ENCODE data around the gene NR2F2.

NR2F2 gene

GRCh38 chr15:96366526-96366877 lies 36.0 kb downstream of the NR2F2 start:
- Histone ChIP-seq H3K4me1 (ENCODE audit: control insufficient read depth, low read length) (no peaks in the 10 kb centered on the region), H3K36me3 (ENCODE audit: control insufficient read depth, low read length) (no peaks in the 10 kb centered on the region)
- no peak for TF ChIP-seq CTCF (IDR thresholded peaks at IDR 0.05; ENCODE audit: low read depth, low read length, poor library complexity, severe bottlenecking)

GRCh38 chr15:96367311-96368200 lies 37.1 kb downstream of the NR2F2 start:
- Histone ChIP-seq H3K27me3 (ENCODE audit: control insufficient read depth, low read length) (no peaks in the 10 kb centered on the region), H3K4me1 (ENCODE audit: control insufficient read depth, low read length) (no peaks in the 10 kb centered on the region), H3K4me3 (ENCODE audit: low read length) (no peak overlapping the region), H3K27ac (ENCODE audit: low read depth, low read length) (no peak overlapping the region), H3K9me2 (replicated peaks; ENCODE audit: control insufficient read depth, low read length) (no peaks in the 10 kb centered on the region), H4K20me1 (ENCODE audit: control insufficient read depth, insufficient read depth, low read depth, low read length) (no peaks in the 10 kb centered on the region), H3K9me3 (ENCODE audit: control insufficient read depth, insufficient read depth, low read length) (peaks cover 5% of the 10 kb centered on the region; the same call in 1 of the 2 replicates), H3K79me2 (ENCODE audit: control insufficient read depth, low read length) (no peaks in the 10 kb centered on the region), H3F3A (ENCODE audit: control insufficient read depth, insufficient read depth) (no peaks in the 10 kb centered on the region), H3K4me2 (ENCODE audit: low read length) (no peak overlapping the region), H3K36me3 (ENCODE audit: control insufficient read depth, low read length) (no peaks in the 10 kb centered on the region)
- TF ChIP-seq EZH2phosphoT487 (IDR thresholded peaks at IDR 0.05; ENCODE audit: borderline replicate concordance, low read length), result no peak

More at GRCh38 chr15:96366526-96366877, 36.0 kb downstream of the NR2F2 start:
- Histone ChIP-seq H3K9me3 (ENCODE audit: control insufficient read depth, insufficient read depth, low read length) (peaks cover 5% of the 10 kb centered on the region; the same call in 1 of the 2 replicates), H4K20me1 (ENCODE audit: control insufficient read depth, insufficient read depth, low read depth, low read length) (no peaks in the 10 kb centered on the region), H3K9me2 (replicated peaks; ENCODE audit: control insufficient read depth, low read length) (no peaks in the 10 kb centered on the region), H3K4me2 (ENCODE audit: low read length) (no peak overlapping the region), H3K27me3 (ENCODE audit: control insufficient read depth, low read length) (no peaks in the 10 kb centered on the region), H3K27ac (ENCODE audit: low read depth, low read length) (no peak overlapping the region), H3K79me2 (ENCODE audit: control insufficient read depth, low read length) (no peaks in the 10 kb centered on the region), H3K4me3 (ENCODE audit: low read length) (no peak overlapping the region), H3F3A (ENCODE audit: control insufficient read depth, insufficient read depth) (no peaks in the 10 kb centered on the region)

DNA sequence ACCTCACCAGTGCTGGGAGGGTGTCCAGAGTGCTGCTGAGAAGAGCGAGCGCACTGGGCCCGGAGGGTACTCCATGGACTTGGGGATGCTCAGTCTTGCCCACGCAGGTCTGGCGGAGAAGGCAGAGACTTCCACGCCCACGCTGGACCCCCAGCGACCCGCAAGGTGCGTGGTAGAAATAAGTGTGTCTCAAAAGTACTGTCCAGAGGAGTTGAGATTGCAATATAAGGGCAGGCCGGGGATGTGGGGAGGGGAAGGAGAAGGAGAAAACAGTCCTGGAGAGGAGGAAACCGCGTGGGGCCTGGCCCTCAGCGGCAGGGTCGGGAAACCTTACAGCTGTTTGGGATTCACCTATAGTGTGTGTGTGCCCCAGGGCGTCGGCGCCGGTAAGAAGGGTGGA lies 38.9 kb downstream of the NR2F2 start:
- Histone ChIP-seq H3K27me3 (ENCODE audit: control insufficient read depth, low read length) (no peaks in the 10 kb centered on the region), H3K9me2 (replicated peaks; ENCODE audit: control insufficient read depth, low read length) (no peaks in the 10 kb centered on the region)

More for the DNA sequence above, 38.9 kb downstream of the NR2F2 start:
- H3K4me2 ChIP-seq (ENCODE audit: low read length), result no peak overlapping the region
- no peak overlapping the region for H3K4me3 ChIP-seq (ENCODE audit: low read length)
- H4K20me1 ChIP-seq (ENCODE audit: control insufficient read depth, insufficient read depth, low read depth, low read length), result no peaks in the 10 kb centered on the region
- TF ChIP-seq EZH2phosphoT487 (IDR thresholded peaks at IDR 0.05; ENCODE audit: borderline replicate concordance, low read length) (no peak), CTCF (IDR thresholded peaks at IDR 0.05; ENCODE audit: low read depth, low read length, poor library complexity, severe bottlenecking) (no peak)
- no peaks in the 10 kb centered on the region for H3F3A ChIP-seq (ENCODE audit: control insufficient read depth, insufficient read depth)
- no peaks in the 10 kb centered on the region for H3K36me3 ChIP-seq (ENCODE audit: control insufficient read depth, low read length)
- no peaks in the 10 kb centered on the region for H3K4me1 ChIP-seq (ENCODE audit: control insufficient read depth, low read length)
- H3K27ac ChIP-seq (ENCODE audit: low read depth, low read length), result no peak overlapping the region
- H3K9me3 ChIP-seq (ENCODE audit: control insufficient read depth, insufficient read depth, low read length), result peaks cover 5% of the 10 kb centered on the region; the same call in 1 of the 2 replicates
- no peaks in the 10 kb centered on the region for H3K79me2 ChIP-seq (ENCODE audit: control insufficient read depth, low read length)
